AG09309 (cell line): ENCODE data around the gene CUBN.
A peak's percentile ranks its signal among the peaks of the same experiment; 100 is the strongest.

Experiments
- DNase-seq: peaks from one replicate; pipeline ENCODE4 v3.0.0-alpha.2; 2010; ENCODE audit warnings: low read depth
- H3K4me3 ChIP-seq: 2 replicates; pipeline ENCODE4 v1.5.1; 2011; ENCODE audit warnings: mild to moderate bottlenecking, low read depth, low read length, moderate library complexity; ENCODE audit not compliant: control insufficient read depth
- TF ChIP-seq, protein P1 (sequence below): IDR thresholded peaks from 2 replicates; pipeline ENCODE4 v1.5.1; 2011; ENCODE audit warnings: mild to moderate bottlenecking, low read depth, low read length, inconsistent platforms; ENCODE audit not compliant: insufficient read depth, control insufficient read depth; ENCODE audit errors: missing control alignments

Gene CUBN

DNA sequence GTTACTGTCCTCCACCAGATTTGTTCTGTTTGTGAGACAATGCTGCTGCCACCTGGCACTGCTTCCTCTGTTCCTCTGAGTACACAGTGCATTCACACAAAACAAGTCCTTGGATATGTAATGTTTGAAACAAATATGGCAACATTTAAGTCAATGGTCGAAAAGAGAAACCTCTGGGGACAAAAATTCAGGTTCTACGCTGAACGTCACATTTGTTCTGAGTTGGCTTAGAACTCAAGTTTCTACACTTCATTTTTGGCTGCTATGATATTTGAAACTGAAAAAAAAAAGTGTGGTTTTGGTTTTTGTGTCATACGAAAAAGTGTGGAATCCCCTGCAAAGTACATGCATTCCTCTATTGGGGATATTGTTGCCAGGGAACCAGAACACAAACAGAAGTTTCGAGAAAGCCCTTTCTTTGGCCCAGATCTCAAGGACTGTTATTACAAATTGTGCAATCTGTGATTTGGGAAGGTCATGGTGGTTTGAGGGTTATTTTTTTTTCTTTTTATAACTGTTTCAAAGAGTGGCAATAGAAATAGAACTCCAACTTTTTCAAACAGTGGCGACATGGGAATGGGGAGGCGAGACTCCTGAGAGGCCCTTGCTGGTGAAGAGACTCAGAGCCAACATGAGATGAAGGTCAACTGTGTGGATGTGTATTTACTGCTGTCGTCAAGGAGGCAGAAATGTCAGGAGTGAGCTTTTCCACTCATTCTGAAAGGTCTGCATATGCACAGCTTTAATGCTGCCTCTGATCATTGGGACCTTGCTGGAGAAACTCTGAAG lies 127.5 kb downstream of the CUBN start:
- DNase-seq, result peak; percentile 96
- no peak overlapping the region for H3K4me3 ChIP-seq

DNA sequence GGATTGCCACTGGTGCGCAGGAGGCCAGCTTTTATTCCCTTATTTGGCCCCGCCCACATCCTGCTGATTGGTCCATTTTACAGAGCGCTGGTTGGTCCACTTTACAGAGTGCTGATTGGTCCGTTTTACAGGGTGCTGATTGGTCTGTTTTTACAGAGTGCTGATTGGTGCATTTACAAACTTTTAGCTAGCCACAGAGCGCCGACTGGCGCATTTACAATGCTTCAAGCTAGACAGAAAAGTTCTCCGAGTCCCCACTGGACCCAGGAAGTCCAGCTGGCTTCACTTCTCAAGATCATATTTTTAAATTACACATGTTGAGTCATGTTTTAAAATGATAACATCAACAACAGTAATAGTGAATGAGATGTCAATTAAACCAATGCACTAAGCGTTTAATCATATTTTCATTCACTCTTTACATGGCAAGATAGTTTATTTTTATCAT lies 128.3 kb downstream of the CUBN start:
- no peak overlapping the region for H3K4me3 ChIP-seq
- DNase-seq, result no peak
- TF ChIP-seq, protein P1, sequence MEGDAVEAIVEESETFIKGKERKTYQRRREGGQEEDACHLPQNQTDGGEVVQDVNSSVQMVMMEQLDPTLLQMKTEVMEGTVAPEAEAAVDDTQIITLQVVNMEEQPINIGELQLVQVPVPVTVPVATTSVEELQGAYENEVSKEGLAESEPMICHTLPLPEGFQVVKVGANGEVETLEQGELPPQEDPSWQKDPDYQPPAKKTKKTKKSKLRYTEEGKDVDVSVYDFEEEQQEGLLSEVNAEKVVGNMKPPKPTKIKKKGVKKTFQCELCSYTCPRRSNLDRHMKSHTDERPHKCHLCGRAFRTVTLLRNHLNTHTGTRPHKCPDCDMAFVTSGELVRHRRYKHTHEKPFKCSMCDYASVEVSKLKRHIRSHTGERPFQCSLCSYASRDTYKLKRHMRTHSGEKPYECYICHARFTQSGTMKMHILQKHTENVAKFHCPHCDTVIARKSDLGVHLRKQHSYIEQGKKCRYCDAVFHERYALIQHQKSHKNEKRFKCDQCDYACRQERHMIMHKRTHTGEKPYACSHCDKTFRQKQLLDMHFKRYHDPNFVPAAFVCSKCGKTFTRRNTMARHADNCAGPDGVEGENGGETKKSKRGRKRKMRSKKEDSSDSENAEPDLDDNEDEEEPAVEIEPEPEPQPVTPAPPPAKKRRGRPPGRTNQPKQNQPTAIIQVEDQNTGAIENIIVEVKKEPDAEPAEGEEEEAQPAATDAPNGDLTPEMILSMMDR, result no peak

More for the DNA sequence above, 127.5 kb downstream of the CUBN start:
- TF ChIP-seq, protein P1, result no peak

DNA sequence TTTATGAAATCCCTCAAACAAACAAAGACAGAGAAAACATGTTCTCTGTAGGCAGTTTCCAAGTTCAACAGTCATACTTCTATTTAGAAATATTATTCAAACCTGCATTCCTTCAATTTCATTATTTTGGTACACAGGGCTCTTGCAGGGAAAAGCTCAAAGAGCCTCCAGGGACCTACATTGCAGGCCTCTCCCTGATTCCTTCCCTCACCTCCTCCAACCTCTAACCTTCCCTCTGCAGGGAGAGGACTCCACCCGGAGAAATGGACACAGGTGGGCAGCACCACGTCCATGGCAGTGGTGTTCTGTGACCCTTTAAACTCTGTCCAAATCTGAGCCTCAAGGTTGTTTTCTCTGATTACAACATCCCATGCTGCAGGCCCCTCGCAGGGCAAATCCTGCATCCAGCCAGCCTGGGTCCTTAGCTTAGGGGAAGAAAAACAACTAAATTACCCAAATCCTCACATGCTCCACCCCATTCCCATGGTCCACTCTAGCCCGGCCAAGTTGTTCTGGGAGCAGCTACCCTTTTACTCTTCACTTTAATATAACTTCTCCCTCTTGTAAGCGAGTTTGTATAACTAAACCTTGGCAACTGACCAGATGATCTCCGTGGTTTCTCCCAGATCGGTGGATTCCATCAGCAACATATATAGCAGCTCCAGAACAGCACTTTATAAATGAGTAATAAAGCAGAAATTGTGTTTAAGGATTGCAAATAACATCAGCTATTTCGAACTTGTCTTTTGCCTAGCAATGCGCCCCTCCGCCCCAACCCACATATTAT lies 129.8 kb downstream of the CUBN start:
- DNase-seq, result no peak
- H3K4me3 ChIP-seq, result no peak overlapping the region
- TF ChIP-seq, protein P1, result no peak

DNA sequence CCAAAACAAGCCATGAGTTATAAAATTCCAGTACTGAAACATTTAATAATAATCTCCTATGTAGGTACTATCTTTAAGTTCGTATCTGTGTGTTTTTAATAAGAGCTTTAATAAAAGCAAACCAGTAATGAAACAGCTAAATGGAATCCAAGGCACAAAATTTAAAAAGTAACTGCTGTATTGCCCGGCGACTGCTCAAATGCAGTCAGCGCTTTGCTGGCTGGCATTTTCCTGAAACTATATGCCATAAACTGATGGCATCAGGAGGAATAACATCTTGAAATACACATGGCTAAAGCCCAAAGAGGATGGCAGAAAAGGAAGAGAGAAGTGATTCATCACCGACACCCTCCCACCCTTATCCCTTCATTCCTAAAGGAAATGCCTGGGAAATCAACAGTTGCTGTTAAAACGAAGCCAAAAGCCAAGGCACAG lies 133.1 kb downstream of the CUBN start:
- no peak overlapping the region for H3K4me3 ChIP-seq
- TF ChIP-seq, protein P1, result no peak
- DNase-seq, result no peak

DNA sequence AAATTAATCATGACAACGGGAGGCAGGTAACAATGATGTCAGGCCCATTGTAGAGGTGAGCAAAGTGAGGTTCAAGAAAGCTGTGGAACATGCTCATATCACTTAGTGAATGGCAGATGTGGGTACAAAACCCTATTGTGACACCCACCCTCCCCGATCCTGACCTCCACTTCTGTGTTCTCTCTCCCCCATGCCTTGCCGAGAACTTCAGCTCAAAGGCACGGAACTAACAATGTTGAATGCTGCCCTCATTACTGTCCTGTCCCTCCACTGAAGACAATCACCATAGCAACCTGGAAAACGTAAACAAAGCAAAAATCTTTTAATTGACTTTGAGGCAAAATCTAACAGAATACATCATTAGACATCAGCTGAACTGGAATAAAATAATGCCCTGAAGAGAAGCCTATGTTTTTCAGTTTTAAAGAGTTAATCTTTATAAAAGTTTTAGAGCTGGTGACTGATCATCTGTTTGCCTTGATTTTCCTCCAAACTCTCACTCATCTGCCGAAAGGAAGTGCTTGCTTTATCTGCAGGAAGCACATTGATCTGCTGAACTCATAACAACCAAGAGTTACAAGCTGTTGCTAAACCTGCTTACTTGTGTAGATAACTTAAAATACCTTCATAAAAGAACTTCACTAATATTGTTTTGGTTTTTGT lies 133.6 kb downstream of the CUBN start:
- TF ChIP-seq, protein P1, result no peak
- no peak for DNase-seq

DNA sequence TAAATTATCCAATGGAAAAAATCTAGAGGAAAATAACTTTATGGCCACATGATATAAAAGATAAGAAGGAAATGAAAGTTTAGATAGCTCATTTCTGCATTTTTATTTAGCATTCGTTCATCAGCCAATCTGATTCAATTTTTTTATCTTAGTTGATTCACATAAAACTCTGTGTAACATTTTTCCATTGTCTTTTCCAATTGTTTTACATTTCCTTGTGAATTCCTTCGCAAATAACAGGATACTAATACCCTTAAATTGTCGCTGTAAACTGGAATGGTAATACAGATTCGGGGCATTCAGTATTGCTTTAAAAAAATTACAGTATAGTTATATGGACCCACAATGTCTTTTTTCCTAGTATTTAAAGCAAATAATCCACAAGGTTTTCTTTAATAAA lies 136.4 kb downstream of the CUBN start:
- TF ChIP-seq, protein P1, result no peak
- no peak overlapping the region for H3K4me3 ChIP-seq
- DNase-seq, result no peak

More for the DNA sequence above, 133.6 kb downstream of the CUBN start:
- H3K4me3 ChIP-seq, result no peak overlapping the region
